Measurements from ENCODE around the gene SLC20A1.
"Not testable (repeated sequence)": the region's sequence is repeated elsewhere in the genome, so short reads cannot be mapped to it uniquely, and the experiment has no call there.

SLC20A1 gene

GRCh38 chr2:112664689-112665088 is 18.9 kb downstream of the SLC20A1 start:
- Histone ChIP-seq H3K27me3 (replicated peaks; ENCODE audit: control insufficient read depth, insufficient read depth, low read length) (no peaks in the 10 kb centered on the region), H3K36me3 (ENCODE audit: control insufficient read depth, insufficient read depth, low read length) (peaks cover 10% of the 10 kb centered on the region), H3K4me3 (replicated peaks; ENCODE audit: low read depth, low read length) (no peak overlapping the region)
- DNase-seq (ENCODE audit: extremely low read depth, insufficient read length), result no peak
- no peak for TF ChIP-seq CTCF (IDR thresholded peaks at IDR 0.05; ENCODE audit: insufficient read depth, low read length, poor library complexity, severe bottlenecking)

- Histone ChIP-seq H3K27me3 (replicated peaks; ENCODE audit: control insufficient read depth, insufficient read depth, low read length) (no peaks in the 10 kb centered on the region), H3K36me3 (ENCODE audit: control insufficient read depth, insufficient read depth, low read length) (peaks cover 8% of the 10 kb centered on the region), H3K4me3 (replicated peaks; ENCODE audit: low read depth, low read length) (no peak overlapping the region)
- DNase-seq (ENCODE audit: extremely low read depth, insufficient read length), result no peak
- no peak for TF ChIP-seq CTCF (IDR thresholded peaks at IDR 0.05; ENCODE audit: insufficient read depth, low read length, poor library complexity, severe bottlenecking)
Measured at GRCh38 chr2:112665113-112665780, 19.5 kb downstream of the SLC20A1 start.

- Histone ChIP-seq H3K36me3 (ENCODE audit: control insufficient read depth, insufficient read depth, low read length) (peaks cover 6% of the 10 kb centered on the region), H3K27me3 (replicated peaks; ENCODE audit: control insufficient read depth, insufficient read depth, low read length) (no peaks in the 10 kb centered on the region), H3K4me3 (replicated peaks; ENCODE audit: low read depth, low read length) (no peak overlapping the region)
- TF ChIP-seq CTCF (IDR thresholded peaks at IDR 0.05; ENCODE audit: insufficient read depth, low read length, poor library complexity, severe bottlenecking), result no peak
- no peak for DNase-seq (ENCODE audit: extremely low read depth, insufficient read length)
Measured at GRCh38 chr2:112666761-112667122, 21.0 kb downstream of the SLC20A1 start.

- not testable (repeated sequence) for DNase-seq (ENCODE audit: extremely low read depth, insufficient read length); H3K27me3 ChIP-seq (replicated peaks; ENCODE audit: control insufficient read depth, insufficient read depth, low read length); H3K4me3 ChIP-seq (replicated peaks; ENCODE audit: low read depth, low read length); H3K36me3 ChIP-seq (ENCODE audit: control insufficient read depth, insufficient read depth, low read length)
Measured at GRCh38 chr2:112667540-112667939, 21.8 kb downstream of the SLC20A1 start.

- no peaks in the 10 kb centered on the region for H3K27me3 ChIP-seq (replicated peaks; ENCODE audit: control insufficient read depth, insufficient read depth, low read length)
- no peak overlapping the region for H3K4me3 ChIP-seq (replicated peaks; ENCODE audit: low read depth, low read length)
- TF ChIP-seq CTCF (IDR thresholded peaks at IDR 0.05; ENCODE audit: insufficient read depth, low read length, poor library complexity, severe bottlenecking), result no peak
- peaks cover 1% of the 10 kb centered on the region for H3K36me3 ChIP-seq (ENCODE audit: control insufficient read depth, insufficient read depth, low read length)
- no peak for DNase-seq (ENCODE audit: extremely low read depth, insufficient read length)
Measured at GRCh38 chr2:112669667-112670066, 23.9 kb downstream of the SLC20A1 start.

GRCh38 chr2:112670252-112671022 is 24.7 kb downstream of the SLC20A1 start:
- H3K4me3 ChIP-seq (replicated peaks; ENCODE audit: low read depth, low read length), result no peak overlapping the region
- TF ChIP-seq CTCF (IDR thresholded peaks at IDR 0.05; ENCODE audit: insufficient read depth, low read length, poor library complexity, severe bottlenecking), result no peak
- DNase-seq (ENCODE audit: extremely low read depth, insufficient read length), result no peak
- H3K27me3 ChIP-seq (replicated peaks; ENCODE audit: control insufficient read depth, insufficient read depth, low read length), result no peaks in the 10 kb centered on the region
- H3K36me3 ChIP-seq (ENCODE audit: control insufficient read depth, insufficient read depth, low read length), result no peaks in the 10 kb centered on the region
